ENCODE data around the gene ZNF92.

- TF ChIP-seq MAX (IDR thresholded peaks at IDR 0.05; ENCODE audit: low read depth, low read length) (no peak), POLR2A (IDR thresholded peaks at IDR 0.05; ENCODE audit: extremely low read depth, insufficient read length) (no peak)
These were observed 75.8 kb downstream of the ZNF92 start for GRCh38 chr7:65449505-65449852.
